Measurements from ENCODE around the gene KMT2B.
"Not testable (repeated sequence)": the region's sequence is repeated elsewhere in the genome, so short reads cannot be mapped to it uniquely, and the experiment has no call there.

Gene KMT2B

DNA sequence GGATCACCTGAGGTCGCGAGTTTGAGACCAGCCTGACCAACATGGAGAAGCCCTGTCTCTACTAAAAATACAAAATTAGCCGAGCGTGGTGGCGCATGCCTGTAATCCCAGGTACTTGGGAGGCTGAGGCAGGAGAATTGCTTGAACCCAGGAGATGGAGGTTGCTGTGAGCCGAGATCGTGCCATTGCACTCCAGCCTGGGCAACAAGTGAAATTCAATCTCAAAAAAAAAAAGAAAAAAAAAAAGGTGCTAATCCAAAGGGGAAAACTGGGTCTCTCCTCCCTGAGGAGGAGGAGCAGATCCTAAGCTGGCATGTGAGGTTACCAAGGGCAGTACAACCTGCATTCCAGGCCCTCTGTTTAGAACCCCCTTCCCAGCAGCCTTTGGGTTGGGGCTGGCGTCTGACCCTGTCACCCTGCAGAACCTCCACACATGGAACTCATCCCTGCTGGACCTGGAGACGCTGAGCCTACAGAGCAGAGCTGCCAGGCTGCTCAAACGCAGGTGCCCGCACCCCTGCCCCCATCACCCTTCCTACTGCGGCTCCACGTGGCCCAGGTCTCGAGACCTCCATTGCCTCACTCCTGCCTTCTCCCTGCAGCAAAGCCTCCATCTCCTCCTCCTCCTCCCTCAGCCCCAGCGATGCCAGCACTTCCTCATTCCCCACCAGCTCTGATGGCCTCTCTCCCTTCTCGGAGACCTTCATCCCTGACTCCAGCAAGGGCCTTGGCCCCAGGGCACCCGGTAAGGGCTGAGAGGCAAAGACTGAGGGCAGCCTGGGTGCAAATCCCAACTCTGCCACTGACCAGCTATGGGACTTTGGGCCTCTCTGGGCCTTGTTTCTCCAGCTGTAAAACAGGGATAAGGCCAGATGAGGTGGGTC is 46.9 kb downstream of the KMT2B start:
- Histone ChIP-seq H3K27ac (ENCODE audit: low read length) (no peak overlapping the region), H3K4me3 (ENCODE audit: low read length) (no peak overlapping the region), H3K9me3 (ENCODE audit: insufficient read depth, low read length) (no peaks in the 10 kb centered on the region), H3K4me1 (ENCODE audit: low read length) (no peaks in the 10 kb centered on the region), H3K36me3 (replicated peaks; ENCODE audit: low read depth, low read length) (peaks cover 32% of the 10 kb centered on the region), H3K4me2 (ENCODE audit: low read length) (no peak overlapping the region), H3K27me3 (ENCODE audit: low read depth, low read length) (no peaks in the 10 kb centered on the region), H4K20me1 (ENCODE audit: insufficient read depth, low read length) (no peaks in the 10 kb centered on the region; the same call in 1 of the 2 replicates), H2AFZ (ENCODE audit: low read depth, low read length) (no peak overlapping the region), H3K9ac (ENCODE audit: low read length) (no peak overlapping the region), H3K79me2 (ENCODE audit: low read length) (peaks cover 2% of the 10 kb centered on the region)
- TF ChIP-seq, protein P1, sequence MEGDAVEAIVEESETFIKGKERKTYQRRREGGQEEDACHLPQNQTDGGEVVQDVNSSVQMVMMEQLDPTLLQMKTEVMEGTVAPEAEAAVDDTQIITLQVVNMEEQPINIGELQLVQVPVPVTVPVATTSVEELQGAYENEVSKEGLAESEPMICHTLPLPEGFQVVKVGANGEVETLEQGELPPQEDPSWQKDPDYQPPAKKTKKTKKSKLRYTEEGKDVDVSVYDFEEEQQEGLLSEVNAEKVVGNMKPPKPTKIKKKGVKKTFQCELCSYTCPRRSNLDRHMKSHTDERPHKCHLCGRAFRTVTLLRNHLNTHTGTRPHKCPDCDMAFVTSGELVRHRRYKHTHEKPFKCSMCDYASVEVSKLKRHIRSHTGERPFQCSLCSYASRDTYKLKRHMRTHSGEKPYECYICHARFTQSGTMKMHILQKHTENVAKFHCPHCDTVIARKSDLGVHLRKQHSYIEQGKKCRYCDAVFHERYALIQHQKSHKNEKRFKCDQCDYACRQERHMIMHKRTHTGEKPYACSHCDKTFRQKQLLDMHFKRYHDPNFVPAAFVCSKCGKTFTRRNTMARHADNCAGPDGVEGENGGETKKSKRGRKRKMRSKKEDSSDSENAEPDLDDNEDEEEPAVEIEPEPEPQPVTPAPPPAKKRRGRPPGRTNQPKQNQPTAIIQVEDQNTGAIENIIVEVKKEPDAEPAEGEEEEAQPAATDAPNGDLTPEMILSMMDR (IDR thresholded peaks at IDR 0.05; ENCODE audit: low read depth, low read length), result no peak
- no peak for TF ChIP-seq EZH2phosphoT487 (IDR thresholded peaks at IDR 0.05; ENCODE audit: low read depth)

- H3K9me3 ChIP-seq (ENCODE audit: insufficient read depth, low read length), result no peaks in the 10 kb centered on the region
- no peak overlapping the region for H3K27ac ChIP-seq (ENCODE audit: low read length)
- H3K36me3 ChIP-seq (replicated peaks; ENCODE audit: low read depth, low read length), result peaks cover 22% of the 10 kb centered on the region
- H2AFZ ChIP-seq (ENCODE audit: low read depth, low read length), result no peak overlapping the region
- no peaks in the 10 kb centered on the region for H3K27me3 ChIP-seq (ENCODE audit: low read depth, low read length)
- H3K79me2 ChIP-seq (ENCODE audit: low read length), result no peaks in the 10 kb centered on the region
- H3K9ac ChIP-seq (ENCODE audit: low read length), result no peak overlapping the region
- no peaks in the 10 kb centered on the region for H4K20me1 ChIP-seq (ENCODE audit: insufficient read depth, low read length)
- no peaks in the 10 kb centered on the region for H3K4me1 ChIP-seq (ENCODE audit: low read length)
- no peak overlapping the region for H3K4me2 ChIP-seq (ENCODE audit: low read length)
- TF ChIP-seq, protein P1 (IDR thresholded peaks at IDR 0.05; ENCODE audit: low read depth, low read length), result no peak
- no peak for TF ChIP-seq EZH2phosphoT487 (IDR thresholded peaks at IDR 0.05; ENCODE audit: low read depth)
- H3K4me3 ChIP-seq (ENCODE audit: low read length), result no peak overlapping the region
These were observed 48.8 kb downstream of the KMT2B start for GRCh38 chr19:35766571-35767104.

DNA sequence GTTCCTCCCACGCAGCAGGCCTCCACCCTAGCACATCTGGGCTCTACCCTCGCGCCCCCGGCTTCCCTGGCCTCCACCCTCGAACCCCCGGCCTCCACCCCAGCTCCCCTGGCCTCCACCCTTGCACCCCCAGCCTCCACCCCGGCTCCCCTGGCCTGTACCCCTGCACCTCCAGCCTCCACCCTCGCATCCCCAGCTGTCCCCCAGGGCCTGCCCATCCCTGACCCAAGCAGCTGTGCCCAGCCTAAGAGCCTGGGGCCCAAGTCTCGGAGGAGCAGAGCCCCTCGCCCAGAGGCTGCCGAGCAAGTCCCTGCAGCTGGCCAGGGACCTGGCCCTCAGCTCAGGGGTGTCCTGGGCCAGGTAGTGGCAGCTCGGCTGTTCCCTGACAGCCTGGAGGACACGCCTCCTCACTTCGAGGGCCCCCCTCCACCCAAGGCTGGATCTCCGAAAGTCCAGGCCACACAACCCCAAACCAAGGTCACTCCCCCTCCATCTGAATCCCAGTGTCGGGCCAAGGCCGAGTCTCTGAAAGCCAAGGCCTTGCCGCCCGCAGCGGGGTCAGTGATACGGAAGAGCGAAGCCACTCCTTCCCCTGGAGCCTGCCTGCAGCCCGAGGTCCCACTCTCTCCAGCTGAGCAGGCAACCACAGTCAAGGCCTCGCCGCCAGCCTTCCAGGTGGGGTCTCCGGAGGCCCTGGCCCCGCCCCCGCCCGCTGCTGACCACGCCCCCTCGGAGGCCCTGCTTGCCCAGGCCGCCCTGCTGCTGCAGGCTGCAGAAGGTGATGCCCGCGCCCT is 49.7 kb downstream of the KMT2B start:
- H3K9ac ChIP-seq (ENCODE audit: low read length), result no peak overlapping the region
- no peak overlapping the region for H3K27ac ChIP-seq (ENCODE audit: low read length)
- no peak overlapping the region for H3K4me3 ChIP-seq (ENCODE audit: low read length)
- no peak overlapping the region for H2AFZ ChIP-seq (ENCODE audit: low read depth, low read length)
- no peak for TF ChIP-seq EZH2phosphoT487 (IDR thresholded peaks at IDR 0.05; ENCODE audit: low read depth)
- TF ChIP-seq, protein P1 (IDR thresholded peaks at IDR 0.05; ENCODE audit: low read depth, low read length), result no peak
- no peak overlapping the region for H3K4me2 ChIP-seq (ENCODE audit: low read length)
- H3K4me1 ChIP-seq (ENCODE audit: low read length), result no peaks in the 10 kb centered on the region
- no peaks in the 10 kb centered on the region for H3K79me2 ChIP-seq (ENCODE audit: low read length)
- no peaks in the 10 kb centered on the region for H3K9me3 ChIP-seq (ENCODE audit: insufficient read depth, low read length)
- no peaks in the 10 kb centered on the region for H4K20me1 ChIP-seq (ENCODE audit: insufficient read depth, low read length)
- H3K36me3 ChIP-seq (replicated peaks; ENCODE audit: low read depth, low read length), result peaks cover 17% of the 10 kb centered on the region
- H3K27me3 ChIP-seq (ENCODE audit: low read depth, low read length), result no peaks in the 10 kb centered on the region

- H3K4me2 ChIP-seq (ENCODE audit: low read length), result no peak overlapping the region
- no peaks in the 10 kb centered on the region for H3K4me1 ChIP-seq (ENCODE audit: low read length)
- no peaks in the 10 kb centered on the region for H3K9me3 ChIP-seq (ENCODE audit: insufficient read depth, low read length)
- H3K9ac ChIP-seq (ENCODE audit: low read length), result no peak overlapping the region
- no peaks in the 10 kb centered on the region for H3K79me2 ChIP-seq (ENCODE audit: low read length)
- H3K27ac ChIP-seq (ENCODE audit: low read length), result no peak overlapping the region
- no peak for TF ChIP-seq EZH2phosphoT487 (IDR thresholded peaks at IDR 0.05; ENCODE audit: low read depth)
- TF ChIP-seq, protein P1 (IDR thresholded peaks at IDR 0.05; ENCODE audit: low read depth, low read length), result no peak
- no peaks in the 10 kb centered on the region for H4K20me1 ChIP-seq (ENCODE audit: insufficient read depth, low read length)
- H2AFZ ChIP-seq (ENCODE audit: low read depth, low read length), result no peak overlapping the region
- H3K4me3 ChIP-seq (ENCODE audit: low read length), result no peak overlapping the region
- H3K36me3 ChIP-seq (replicated peaks; ENCODE audit: low read depth, low read length), result peaks cover 17% of the 10 kb centered on the region
- H3K27me3 ChIP-seq (ENCODE audit: low read depth, low read length), result no peaks in the 10 kb centered on the region
These were observed 50.2 kb downstream of the KMT2B start for GRCh38 chr19:35768082-35768421.

- not testable (repeated sequence) for H3K4me2 ChIP-seq (ENCODE audit: low read length); H4K20me1 ChIP-seq (ENCODE audit: insufficient read depth, low read length); H3K4me3 ChIP-seq (ENCODE audit: low read length); H3K36me3 ChIP-seq (replicated peaks; ENCODE audit: low read depth, low read length); H2AFZ ChIP-seq (ENCODE audit: low read depth, low read length); H3K9me3 ChIP-seq (ENCODE audit: insufficient read depth, low read length); H3K27ac ChIP-seq (ENCODE audit: low read length); H3K79me2 ChIP-seq (ENCODE audit: low read length); H3K9ac ChIP-seq (ENCODE audit: low read length); H3K27me3 ChIP-seq (ENCODE audit: low read depth, low read length)
- H3K4me1 ChIP-seq (ENCODE audit: low read length), result peaks cover 10% of the 10 kb centered on the region
These were observed 54.6 kb downstream of the KMT2B start for GRCh38 chr19:35772362-35772761.

All from OCI-LY3 (cell line).